Measurements from ENCODE around the gene BANP. TPM values are rescaled to one million over a fixed set of nuclear protein-coding genes. Genes with fewer than 3 reads are reported as not detected.

The BANP gene
- total RNA-seq, 1 donor from 2014 or later: 53.9 TPM

DNA sequence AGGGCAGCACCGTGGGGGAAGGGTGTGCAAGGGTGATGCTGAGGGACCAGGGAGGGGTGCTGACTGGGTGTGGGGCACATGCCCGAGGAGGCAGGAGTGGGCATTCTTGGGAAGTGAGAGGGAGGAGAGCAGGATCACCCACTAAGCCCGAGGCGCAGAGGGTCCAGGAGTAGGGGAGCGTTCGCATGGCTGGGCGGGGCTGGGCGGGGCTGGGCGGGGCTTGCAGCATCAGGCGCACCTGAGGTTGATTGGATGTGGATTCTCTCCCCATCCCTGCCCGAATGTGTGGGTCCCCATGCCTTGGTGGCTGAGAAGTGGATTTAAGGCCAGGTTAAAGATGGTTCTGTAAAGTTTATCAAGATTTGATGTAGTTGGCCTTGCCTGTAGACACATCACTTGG is 14.2 kb downstream of the BANP start:
- H3K4me1 Mint-ChIP-seq (ENCODE audit: low read depth): peaks cover 12% of the 10 kb centered on the region

GRCh38 chr16:87966064-87966645 is 14.9 kb downstream of the BANP start:
- no peak for TF ChIP-seq CTCF (IDR thresholded peaks at IDR 0.05; ENCODE audit: unreplicated experiment)
- Mint-ChIP-seq H3K9me3 (ENCODE audit: low read depth) (peaks cover 4% of the 10 kb centered on the region), H3K36me3 (ENCODE audit: insufficient read depth) (peaks cover 17% of the 10 kb centered on the region)

More for the DNA sequence above, 14.2 kb downstream of the BANP start:
- no peak for DNase-seq (ENCODE audit: low spot score, unreplicated experiment)
- no peak overlapping the region for H3K27ac Mint-ChIP-seq
- H3K27me3 Mint-ChIP-seq: no peaks in the 10 kb centered on the region
- H3K4me3 Mint-ChIP-seq (ENCODE audit: low read depth): no peak overlapping the region
- H3K36me3 Mint-ChIP-seq (ENCODE audit: insufficient read depth): peaks cover 11% of the 10 kb centered on the region
- no peaks in the 10 kb centered on the region for H3K9me3 Mint-ChIP-seq (ENCODE audit: low read depth)
- no peak for TF ChIP-seq CTCF (IDR thresholded peaks at IDR 0.05; ENCODE audit: unreplicated experiment)

DNA sequence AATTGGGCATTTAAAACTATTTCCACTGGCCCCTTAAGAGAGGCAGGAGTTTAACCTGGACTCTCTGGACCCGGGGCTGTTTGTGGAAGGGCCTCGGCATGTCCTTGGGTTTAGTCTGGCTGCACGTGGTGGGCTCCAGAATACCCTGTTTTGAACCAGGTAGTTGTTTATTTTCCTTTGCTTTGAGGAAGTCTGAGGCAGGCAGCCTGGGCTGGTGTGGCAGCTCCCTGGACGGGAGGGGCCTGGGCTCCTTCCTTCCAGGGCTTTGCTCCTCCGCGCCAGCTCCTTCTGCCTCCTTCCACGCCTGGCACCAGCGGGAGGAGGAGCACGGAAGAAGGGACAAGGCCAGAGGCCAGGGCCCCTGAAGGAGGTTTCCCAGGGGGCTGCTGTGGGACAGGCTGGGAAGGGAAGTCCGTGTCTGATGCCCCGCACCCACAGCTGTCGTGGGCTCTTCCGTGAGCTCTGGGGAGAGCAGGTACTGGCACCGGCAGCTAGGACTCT is 15.5 kb downstream of the BANP start:
- TF ChIP-seq CTCF (IDR thresholded peaks at IDR 0.05; ENCODE audit: unreplicated experiment): no peak
- Mint-ChIP-seq H3K4me1 (ENCODE audit: low read depth) (peaks cover 9% of the 10 kb centered on the region), H3K36me3 (ENCODE audit: insufficient read depth) (peaks cover 23% of the 10 kb centered on the region), H3K4me3 (ENCODE audit: low read depth) (no peak overlapping the region), H3K27ac (no peak overlapping the region), H3K27me3 (no peaks in the 10 kb centered on the region), H3K9me3 (ENCODE audit: low read depth) (peaks cover 10% of the 10 kb centered on the region)
- DNase-seq (ENCODE audit: low spot score, unreplicated experiment): no peak

More at GRCh38 chr16:87966064-87966645, 14.9 kb downstream of the BANP start:
- Mint-ChIP-seq H3K4me3 (ENCODE audit: low read depth) (no peak overlapping the region), H3K4me1 (ENCODE audit: low read depth) (peaks cover 12% of the 10 kb centered on the region), H3K27me3 (no peaks in the 10 kb centered on the region), H3K27ac (no peak overlapping the region)
- DNase-seq (ENCODE audit: low spot score, unreplicated experiment): no peak

- TF ChIP-seq CTCF (IDR thresholded peaks at IDR 0.05; ENCODE audit: unreplicated experiment): no peak
- Mint-ChIP-seq H3K4me1 (ENCODE audit: low read depth) (peaks cover 9% of the 10 kb centered on the region), H3K27me3 (no peaks in the 10 kb centered on the region), H3K27ac (no peak overlapping the region), H3K4me3 (ENCODE audit: low read depth) (no peak overlapping the region), H3K36me3 (ENCODE audit: insufficient read depth) (peaks cover 36% of the 10 kb centered on the region), H3K9me3 (ENCODE audit: low read depth) (peaks cover 23% of the 10 kb centered on the region)
- no peak for DNase-seq (ENCODE audit: low spot score, unreplicated experiment)
Measured at GRCh38 chr16:87968541-87968940, 17.3 kb downstream of the BANP start.

DNA sequence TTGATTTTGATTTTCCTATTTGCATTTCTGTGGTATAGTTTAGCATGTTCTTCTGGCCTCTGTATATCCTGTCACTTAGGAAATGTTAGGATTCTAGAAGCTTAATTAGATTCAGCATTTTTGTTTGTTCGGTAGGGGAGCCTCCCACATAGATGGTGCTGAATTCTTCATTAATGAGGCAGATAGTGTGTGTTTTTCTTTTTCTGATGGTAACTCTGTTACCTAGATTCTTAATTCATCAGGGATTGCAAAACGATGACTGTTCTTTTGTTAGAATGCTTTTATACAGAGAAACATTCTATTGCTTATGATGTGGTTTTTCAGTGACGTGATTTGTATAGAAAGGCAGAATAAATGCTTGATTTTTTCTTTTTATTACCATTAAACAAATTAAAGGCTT is 19.0 kb downstream of the BANP start:
- Mint-ChIP-seq H3K36me3 (ENCODE audit: insufficient read depth) (peaks cover 39% of the 10 kb centered on the region), H3K27me3 (no peaks in the 10 kb centered on the region), H3K9me3 (ENCODE audit: low read depth) (peaks cover 23% of the 10 kb centered on the region), H3K4me1 (ENCODE audit: low read depth) (peaks cover 8% of the 10 kb centered on the region), H3K4me3 (ENCODE audit: low read depth) (no peak overlapping the region), H3K27ac (no peak overlapping the region)
- DNase-seq (ENCODE audit: low spot score, unreplicated experiment): no peak
- TF ChIP-seq CTCF (IDR thresholded peaks at IDR 0.05; ENCODE audit: unreplicated experiment): no peak

Data from progenitor cell of endocrine pancreas (in vitro differentiated cells).